Stimulated activated CD4-positive, alpha-beta T cell treated with anti-CD3 and anti-CD28 coated beads, Interleukin-15, amount 100 ng/mL, for 1 hour (primary cell): ENCODE results near the gene FMNL2.

Experiments
- DNase-seq, 2 donors: peaks; one replicate each; pipeline ENCODE4 v3.0.0-alpha.2; 2020; ENCODE audit warnings: low read depth in 1 of 2, low spot score in 1 of 2

FMNL2 gene

DNA sequence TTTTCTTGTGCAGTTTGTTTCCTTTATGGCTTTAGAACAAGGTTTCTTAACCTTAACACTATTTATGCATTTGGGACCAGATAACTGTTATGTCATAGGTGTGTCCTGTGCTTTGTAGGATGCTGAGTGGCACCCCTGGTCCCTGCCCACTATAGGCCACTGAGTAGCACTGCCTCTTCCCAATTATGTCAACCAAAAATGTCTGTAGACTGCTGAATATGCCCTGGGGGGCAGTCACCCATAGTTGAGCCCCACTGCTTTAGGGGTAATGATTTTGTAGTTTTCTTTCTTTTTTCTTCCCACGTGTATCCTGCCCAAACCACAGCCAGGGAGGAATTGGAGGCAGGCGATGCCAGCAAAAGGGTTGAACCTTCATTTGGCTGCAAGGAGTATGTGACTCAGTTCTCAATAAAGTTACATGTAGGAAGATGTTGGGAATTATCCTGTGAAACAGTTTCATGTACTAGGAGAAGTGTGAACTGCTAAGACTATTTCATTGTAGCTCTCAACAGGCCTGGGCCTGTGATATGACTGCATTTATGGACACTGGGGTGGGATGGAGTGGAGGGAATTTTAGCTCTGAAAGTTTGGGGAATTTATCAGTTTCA lies 65.7 kb downstream of the FMNL2 start:
- no peak for DNase-seq

DNA sequence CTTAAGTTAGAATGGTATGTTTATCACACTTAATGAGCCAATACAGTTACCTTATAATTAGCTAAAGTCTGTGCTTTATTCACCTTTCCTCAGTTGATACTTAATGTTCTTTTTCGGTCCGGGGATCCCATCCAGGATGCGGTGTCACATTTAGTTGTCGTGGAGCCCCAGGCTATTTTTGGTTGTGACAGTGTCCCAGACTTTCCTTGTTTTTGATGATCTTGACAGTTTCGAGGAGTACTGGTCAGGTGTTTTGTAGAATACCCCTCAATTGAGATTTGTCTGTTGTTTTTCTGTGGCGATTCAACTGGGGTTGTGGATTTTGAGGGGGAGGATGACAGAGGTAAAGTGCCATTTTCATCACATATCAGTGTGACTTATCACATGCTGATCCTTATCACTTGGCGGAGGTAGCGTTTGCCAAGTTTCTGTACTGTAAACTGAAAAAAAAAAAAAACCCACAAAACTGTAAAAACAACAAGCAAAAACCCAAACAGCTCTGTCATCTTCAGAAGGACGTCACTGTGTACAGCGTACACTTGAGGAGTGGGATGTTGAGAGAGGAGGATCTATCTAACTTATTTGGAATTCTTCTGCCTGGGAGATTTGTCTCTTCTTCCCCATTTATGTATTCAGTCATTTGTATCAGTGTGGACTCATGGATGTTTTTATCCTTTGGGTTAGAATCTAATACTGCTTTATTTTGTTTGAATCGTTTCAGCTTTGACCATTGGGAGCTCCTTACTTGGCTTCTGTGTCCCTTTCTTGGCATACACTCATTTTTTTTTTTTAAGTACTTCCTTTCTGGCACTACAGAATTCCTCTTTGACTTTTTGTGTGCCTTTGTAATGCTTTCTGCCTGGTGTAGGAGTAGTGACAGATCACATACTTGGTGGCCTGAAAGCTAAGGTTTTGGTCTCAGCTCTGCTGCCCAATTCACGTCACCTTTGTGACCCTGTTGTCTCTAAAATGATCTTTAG lies 68.1 kb downstream of the FMNL2 start:
- DNase-seq, result no peak

DNA sequence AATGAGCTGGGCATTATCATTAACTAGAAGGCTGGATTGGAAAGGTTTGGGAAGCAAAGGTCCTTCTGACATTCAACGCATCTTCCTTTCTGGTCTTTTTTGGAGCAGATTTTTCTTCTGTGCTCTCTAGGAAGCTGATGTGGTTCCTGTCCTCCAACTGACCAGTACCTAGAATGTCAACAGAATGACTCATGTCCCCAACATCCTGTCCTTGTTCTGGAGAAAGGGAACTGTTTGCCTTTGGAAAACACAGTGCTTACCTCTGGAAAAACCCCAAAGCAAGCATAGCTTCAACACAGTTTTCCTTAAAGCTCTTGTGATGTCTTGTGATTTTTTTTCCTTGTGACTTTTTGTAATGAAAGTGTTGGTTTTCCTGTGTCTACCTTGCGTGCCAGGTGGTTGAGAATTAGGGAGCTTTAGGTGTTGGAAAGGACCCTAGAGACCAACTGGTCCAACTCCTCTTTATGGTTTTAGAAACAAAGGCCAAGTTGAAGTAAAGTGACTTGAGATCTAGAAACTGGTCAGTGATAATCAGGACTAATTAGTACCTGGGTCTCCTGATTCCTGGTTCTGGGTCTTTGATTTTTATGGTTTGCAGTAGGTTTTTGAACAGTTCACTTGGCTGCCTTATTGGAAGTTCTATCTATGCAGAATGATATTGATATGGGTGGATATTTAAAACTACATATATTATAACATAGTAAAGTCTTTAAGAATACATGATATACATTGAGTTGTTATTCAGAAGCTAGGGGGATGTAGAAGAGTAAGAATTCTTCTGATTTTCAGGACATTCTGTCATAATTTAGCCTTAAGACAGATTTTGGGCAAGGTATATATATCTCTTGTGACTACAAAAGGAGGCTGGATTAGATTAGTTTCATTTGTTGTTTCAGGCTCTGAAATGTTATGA lies 70.5 kb downstream of the FMNL2 start:
- DNase-seq, result no peak

DNA sequence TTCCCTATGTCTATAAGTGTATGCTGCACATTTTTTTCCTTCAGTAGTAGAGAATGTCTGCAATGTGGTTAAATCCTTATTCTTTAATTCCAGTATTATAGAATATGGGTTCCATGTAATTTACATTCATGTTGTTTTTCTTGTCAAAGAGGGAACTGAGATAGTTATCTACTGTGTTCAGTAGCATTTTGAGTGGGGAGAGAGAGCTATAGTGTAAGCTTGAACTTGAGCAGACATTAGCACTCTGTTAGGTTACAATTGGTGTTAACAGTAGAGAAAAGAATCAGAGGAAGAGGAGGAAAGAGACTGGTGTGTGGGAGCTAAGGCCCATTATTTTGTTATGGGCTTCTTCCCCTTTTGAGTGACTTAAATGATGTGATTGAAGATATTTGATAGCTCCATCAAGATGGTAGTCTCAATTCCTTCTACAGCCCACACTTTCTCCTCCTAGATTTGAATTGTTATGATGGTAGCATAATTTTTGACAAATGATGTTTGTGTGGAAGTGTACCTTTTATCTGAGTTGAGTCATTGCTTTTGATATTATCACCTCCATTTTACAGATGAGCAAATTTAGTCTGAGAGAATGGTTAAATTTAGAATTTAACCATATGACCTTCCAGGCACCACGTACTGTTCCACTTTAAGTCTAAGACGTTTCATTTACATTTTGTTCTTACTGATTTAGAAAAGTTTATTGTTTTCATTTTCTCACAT lies 71.3 kb downstream of the FMNL2 start:
- no peak for DNase-seq

DNA sequence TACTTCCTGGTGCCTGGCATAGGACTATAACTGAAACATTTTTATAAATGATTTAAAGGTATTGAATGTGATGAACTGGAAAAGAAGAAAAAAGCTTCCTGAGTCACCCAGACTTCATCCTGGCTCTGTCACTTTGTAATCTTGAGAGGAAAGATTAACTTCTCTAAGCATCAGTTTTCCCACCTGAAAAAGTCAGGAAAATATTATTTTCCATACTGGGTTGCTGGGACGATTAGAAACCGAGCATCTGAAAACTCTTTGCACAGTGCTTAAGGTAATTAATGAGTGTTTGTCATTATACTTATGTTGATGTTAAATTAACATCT lies 71.8 kb downstream of the FMNL2 start:
- no peak for DNase-seq

DNA sequence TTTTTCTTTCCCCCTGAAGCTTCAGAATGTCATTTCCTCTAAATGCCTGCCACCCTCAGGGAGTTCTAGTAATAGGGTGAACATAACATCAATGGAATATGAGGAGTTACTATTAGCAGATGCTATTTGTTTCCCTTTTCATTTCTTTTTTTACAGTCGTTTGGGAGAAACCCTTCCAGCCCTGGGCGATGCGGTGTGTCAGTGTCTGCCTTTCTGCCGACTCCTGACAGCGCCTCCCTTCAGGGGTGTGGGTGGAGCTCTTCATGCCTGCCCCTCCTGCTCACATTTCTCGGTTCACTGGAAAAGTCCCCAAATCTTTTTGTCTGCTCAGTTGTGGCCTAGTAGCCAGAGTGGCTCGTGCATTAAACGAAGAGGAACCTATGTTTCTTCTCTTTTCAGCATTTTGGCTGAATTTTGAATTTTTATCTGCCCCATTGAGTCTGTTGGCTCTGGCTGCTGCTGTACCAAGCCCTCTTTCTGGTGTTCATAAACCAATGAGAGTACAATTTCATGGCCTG lies 72.3 kb downstream of the FMNL2 start:
- no peak for DNase-seq

DNA sequence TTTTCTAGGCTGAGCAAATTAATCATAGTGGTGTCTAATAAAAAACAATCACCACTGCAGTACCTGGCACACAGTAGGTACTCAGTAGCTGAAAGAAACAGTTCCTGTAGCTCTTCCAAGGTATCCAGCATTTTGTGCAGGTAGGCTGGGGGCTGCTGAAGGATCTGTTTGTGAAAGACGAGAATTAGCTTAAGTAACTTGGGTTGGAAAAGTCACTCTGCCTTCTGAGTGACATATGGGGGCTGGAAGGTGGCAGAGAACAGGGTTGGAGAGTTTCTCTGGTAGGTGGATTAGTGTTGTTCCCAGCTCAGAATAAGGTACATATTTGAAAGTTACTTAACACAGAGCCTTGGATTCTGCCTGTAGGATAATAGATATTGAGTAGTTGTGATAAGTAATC lies 72.8 kb downstream of the FMNL2 start:
- no peak for DNase-seq

DNA sequence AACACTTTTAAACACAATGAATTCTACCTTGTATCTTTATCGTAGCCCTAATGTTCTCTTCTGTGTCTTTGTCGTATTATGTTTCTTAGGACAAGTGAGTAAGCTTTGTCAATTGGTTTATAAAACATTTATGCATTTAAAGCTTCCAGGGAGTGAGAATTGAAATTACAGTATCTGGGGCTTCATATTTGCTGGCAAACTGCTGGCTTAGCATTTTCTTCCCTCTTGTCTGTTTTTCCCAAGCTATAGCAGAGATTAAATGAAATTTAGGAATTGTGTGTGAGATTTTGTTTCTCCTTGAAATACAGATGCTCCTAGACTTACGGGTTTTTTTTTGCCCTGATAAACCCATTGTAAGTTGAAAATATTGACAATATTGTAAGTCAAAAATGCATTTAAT lies 73.3 kb downstream of the FMNL2 start:
- no peak for DNase-seq

DNA sequence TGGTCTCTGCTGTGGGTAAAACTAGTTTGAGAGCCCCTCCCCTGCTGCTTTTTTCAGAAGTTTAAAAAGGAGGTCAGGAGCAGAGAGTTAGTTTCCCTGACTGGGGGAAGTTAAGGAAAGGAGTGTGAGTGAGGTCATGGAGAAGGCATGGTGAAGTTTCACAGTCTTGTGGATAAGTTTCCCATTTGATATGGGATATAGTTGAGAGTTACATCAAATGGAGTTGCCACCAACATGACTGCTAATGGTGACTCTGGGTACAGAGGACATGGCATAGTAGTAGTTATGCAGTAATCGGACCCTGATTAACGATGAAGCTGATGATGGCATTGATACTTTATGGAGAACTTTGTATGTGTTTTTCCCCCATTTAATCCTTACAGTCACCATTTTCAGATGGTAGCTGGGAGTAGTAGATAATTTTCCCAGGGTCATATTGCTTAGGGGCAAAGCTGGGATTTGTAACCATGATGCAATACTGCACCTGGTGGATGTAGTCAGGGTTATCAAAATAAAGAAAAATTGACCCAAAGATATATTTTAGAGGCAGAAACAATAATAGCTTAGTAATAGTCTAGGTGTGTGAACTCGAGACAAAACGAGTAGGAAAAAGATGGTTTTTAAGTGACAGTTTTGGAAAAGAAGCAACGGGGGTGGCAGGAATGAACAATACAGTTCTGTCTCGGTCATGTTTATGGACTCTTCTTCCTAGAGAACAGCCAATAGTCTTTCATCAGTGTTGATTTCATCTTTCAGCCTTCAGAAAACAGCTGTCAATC lies 74.6 kb downstream of the FMNL2 start:
- DNase-seq, result no peak

DNA sequence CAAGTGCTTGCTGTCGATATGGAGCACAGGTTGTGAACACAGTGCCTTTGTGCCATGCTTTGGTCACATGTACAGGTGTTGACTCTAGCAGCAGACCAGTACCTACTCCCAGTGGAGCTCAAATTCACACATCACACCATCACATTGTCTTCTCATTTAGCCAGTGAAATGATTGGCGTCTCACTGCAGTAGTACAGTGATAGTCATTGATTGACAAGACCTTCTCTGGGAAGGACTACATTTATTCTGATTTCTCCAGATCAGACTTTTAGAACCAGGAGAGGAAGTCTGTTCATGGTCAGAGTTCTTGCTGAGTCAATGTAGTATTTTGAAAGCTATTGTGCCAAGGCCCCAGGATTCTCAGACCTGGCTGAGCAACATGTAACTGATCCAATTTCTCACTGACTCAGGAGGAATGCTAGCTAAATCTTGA lies 75.2 kb downstream of the FMNL2 start:
- no peak for DNase-seq

DNA sequence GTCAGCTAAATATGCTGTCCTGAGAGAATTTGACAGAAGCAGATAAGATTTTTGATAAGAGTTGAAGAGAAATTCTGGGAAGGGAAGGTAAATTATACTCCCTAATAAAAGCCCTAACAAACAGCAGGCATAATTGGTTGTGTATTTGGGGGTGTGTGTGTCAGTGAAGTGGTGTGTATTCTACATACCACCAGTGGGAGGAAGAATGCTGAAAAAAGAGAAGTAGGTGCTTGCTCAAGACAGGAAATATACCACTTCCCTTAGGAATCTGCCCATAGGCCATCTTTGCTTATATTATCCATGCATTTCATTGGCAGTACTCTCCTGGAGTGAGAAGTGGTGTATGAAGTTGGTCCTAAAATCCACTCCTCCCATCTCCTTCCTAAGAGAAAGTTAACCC lies 76.2 kb downstream of the FMNL2 start:
- no peak for DNase-seq

DNA sequence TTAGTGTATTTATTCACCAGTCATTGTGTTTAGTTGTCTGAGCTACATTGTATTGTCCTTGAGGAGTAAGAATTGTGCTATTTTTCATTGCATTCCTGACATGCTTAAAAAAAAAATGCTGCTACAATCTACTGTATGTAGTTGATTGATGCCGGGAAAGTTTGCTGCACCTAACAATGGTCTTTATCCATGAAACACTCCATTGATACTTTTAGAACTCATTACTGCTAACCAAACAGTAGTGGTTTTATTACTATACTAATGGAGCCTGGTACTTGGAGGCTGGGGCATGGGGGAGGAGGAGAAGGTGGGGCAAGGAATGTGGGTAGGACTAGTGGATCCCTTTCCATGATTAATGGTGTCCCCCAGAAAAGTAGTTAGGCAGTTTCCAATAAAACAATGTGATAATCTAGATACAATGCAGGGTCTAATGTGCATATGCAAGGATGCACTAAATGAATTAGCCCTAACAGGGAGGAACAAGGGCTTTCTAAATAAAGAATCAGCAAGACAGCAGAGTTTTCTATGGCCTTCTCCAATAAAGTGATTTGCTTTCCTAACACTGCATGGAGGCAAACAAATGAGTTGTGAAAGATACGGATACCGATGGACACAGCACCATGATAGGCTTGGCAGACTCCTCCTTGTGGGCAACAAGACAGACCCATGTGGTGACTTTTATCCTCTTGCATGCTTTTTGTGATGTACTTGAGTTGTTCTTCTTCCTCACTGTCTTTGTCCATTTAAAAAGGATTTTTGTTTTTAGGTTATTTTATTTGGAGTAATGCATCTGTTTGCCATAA lies 78.5 kb downstream of the FMNL2 start:
- no peak for DNase-seq

DNA sequence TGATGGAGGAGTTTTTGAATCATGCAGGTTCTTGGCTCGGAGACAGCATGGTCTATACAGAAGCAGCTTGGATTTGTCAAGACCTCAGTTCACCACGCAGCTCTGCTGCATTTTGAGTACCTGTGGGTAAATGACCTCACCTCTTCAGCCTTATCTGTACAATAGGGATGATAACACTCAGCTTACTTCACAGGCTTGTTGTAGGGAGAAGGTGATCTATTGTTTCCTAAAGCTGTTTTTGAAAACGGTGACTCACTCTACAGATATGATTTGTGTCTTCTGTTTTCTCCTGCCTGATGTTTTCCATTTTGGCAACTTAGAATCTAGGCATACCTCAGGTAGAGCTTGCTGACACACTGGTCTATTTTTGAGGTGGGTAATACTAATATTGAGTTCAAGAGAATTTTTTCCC lies 80.3 kb downstream of the FMNL2 start:
- no peak for DNase-seq

DNA sequence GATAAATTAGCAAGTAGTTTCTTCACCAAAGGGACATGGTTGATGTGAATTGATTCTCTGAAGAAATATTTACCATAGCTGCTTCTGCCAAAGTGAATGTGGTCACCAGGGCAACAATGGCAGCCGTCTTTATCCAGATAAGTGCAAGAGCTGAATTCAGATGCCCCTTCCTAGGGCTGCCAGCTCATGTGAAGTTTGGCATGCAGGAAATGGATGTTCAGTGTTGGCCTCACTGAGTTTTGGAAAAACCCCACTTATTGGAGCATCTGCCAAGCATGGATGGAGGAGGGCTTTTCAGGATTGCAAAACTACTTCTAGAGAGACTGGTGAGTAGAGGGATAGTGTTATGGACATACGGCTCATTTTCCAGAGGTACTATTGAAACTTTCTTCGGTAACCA lies 80.8 kb downstream of the FMNL2 start:
- no peak for DNase-seq

DNA sequence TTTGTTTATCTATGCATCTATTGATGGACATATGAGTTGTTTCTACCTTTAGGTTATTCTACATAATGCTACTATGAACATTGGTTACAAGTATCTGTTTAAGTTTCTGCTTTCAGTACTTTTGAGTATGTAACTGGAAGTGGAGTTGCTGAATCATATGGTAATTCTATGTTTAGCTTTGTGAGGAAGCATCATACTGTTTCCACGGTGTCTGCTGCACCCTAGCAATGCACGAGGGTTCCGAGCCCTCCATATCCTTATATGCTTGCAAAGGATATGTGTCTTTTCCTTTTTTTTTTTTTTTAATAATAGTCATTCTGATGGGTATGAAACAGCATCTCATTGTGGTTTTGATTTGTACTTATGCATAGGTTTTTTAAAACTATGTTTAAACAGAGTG lies 83.7 kb downstream of the FMNL2 start:
- no peak for DNase-seq

DNA sequence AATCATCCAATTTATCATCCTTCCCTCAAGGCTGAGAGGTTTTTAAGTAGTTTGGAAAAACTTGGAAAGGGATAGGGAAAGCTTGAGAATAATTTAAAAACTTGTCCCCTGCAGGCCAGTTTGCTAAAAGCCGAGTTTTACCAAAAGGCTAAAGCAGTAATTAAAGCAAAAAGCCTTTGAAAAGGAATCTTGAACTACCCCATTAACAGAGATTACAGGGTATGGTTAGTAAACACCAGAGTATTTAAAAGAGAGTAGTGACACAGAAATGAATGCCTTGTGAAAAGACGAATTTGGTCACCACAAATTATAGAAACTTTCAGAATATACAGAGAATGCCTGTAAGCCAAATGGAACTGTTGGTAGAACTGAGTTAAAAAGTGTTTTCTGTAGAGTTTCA lies 85.0 kb downstream of the FMNL2 start:
- DNase-seq, result no peak

DNA sequence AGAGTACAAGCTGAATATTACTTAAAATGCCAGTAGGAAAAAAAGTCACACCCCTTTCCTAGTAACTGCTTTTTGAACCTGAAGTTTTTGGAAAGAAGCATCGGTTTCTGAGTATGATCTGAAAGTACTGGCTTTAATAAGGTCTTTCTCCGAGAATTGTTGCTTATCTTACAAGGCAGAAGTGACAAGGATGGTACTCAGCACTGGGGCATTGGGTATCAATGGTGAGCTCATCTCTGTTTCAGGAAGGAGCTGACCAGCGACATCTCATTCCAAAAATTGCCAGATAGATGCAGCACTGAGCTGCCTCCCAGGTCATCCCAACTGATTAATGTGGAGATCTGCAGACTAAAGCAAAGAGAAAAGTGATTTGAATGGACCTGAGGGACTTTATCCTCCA lies 85.4 kb downstream of the FMNL2 start:
- no peak for DNase-seq

DNA sequence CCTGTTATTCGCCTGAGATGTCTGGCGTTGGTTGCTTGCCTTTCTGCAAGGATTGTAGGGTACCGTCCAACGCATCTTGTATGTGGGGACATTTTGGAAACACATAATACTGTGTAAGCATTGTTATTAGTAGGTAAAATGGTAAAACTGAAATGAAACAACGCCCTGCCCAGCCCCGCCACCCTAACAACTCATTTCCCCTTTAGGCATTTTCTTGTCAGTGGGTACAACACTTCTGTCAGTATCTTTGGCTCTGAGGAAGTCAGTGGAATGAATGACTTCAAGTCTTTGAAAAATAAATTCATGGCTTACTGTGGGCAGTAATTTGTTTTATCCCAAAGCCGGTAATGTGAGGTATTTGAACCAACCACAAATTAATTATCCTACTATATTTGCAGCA lies 86.0 kb downstream of the FMNL2 start:
- DNase-seq, result no peak
